IMR-90 (cell line): ENCODE results near the gene SLIT3.

Experiments used
- BHLHE40 ChIP-seq: fragments of 150-350 bp; IDR thresholded peaks from 2 replicates; pipeline ENCODE4 v1.6.1; 2016; ENCODE audit warnings: mild to moderate bottlenecking, low read depth, low read length
- CEBPB ChIP-seq: IDR thresholded peaks from 2 replicates; pipeline ENCODE4 v1.6.1; 2012; ENCODE audit warnings: low read depth, low read length, improper control_type of control experiment
- FOS ChIP-seq: fragments of 150-350 bp; IDR thresholded peaks from 2 replicates; pipeline ENCODE4 v1.6.1; 2016; ENCODE audit warnings: low read depth, low read length
- MAZ ChIP-seq: IDR thresholded peaks from 2 replicates; pipeline ENCODE4 v1.6.1; 2012; ENCODE audit warnings: low read depth, mild to moderate bottlenecking, low read length, improper control_type of control experiment, moderate library complexity, borderline replicate concordance
- MXI1 ChIP-seq: IDR thresholded peaks from 2 replicates; pipeline ENCODE4 v1.6.1; 2012; ENCODE audit warnings: low read depth, mild to moderate bottlenecking, low read length, moderate library complexity, borderline replicate concordance
- POLR2A ChIP-seq: IDR thresholded peaks from 2 replicates; pipeline ENCODE4 v1.6.1; 2012; ENCODE audit warnings: mild to moderate bottlenecking, low read depth, low read length
- RFX5 ChIP-seq: IDR thresholded peaks from 2 replicates; pipeline ENCODE4 v1.8.0; 2012; ENCODE audit warnings: low read depth, mild to moderate bottlenecking, low read length, moderate library complexity
- SMC3 ChIP-seq: fragments of 150-350 bp; IDR thresholded peaks from 2 replicates; pipeline ENCODE4 v1.6.1; 2016; ENCODE audit warnings: low read depth, mild to moderate bottlenecking, antibody characterized with exemption, low read length, moderate library complexity
- TF ChIP-seq, protein P1 (sequence below): conservative IDR thresholded peaks from 2 replicates; pipeline ENCODE4 v1.5.1; 2012; ENCODE audit warnings: mild to moderate bottlenecking, low read depth, low read length, improper control_type of control experiment
- TF ChIP-seq, protein P2 (sequence below): fragments of 150-350 bp; IDR thresholded peaks from 2 replicates; pipeline ENCODE4 v1.6.1; 2017; ENCODE audit warnings: mild to moderate bottlenecking, antibody characterized with exemption, low read length, low read depth

DNA sequence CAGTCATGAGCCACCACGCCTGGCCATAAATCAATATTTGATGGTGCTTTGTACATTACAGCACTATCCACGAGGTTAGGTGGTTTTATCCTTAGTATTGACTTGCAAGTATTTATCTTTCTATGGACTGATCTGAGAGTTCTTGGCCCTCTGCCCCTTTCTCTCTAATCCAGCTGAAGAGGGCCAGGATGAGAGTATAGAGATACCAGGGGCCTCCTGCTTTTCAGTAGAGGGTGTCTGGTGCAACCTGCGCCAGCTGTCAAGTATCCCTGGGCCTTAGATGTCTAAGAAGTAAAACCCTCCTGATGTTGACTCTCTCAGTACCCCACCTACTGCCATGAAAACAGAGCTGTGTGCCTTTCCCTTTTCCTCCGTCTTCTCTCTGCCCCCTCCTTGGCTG is 153.4 kb downstream of the SLIT3 start:
- TF ChIP-seq, protein P1, sequence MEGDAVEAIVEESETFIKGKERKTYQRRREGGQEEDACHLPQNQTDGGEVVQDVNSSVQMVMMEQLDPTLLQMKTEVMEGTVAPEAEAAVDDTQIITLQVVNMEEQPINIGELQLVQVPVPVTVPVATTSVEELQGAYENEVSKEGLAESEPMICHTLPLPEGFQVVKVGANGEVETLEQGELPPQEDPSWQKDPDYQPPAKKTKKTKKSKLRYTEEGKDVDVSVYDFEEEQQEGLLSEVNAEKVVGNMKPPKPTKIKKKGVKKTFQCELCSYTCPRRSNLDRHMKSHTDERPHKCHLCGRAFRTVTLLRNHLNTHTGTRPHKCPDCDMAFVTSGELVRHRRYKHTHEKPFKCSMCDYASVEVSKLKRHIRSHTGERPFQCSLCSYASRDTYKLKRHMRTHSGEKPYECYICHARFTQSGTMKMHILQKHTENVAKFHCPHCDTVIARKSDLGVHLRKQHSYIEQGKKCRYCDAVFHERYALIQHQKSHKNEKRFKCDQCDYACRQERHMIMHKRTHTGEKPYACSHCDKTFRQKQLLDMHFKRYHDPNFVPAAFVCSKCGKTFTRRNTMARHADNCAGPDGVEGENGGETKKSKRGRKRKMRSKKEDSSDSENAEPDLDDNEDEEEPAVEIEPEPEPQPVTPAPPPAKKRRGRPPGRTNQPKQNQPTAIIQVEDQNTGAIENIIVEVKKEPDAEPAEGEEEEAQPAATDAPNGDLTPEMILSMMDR: no peak
- TF ChIP-seq MXI1: no peak
- TF ChIP-seq BHLHE40: no peak
- TF ChIP-seq POLR2A: no peak
- TF ChIP-seq FOS: no peak
- TF ChIP-seq, protein P2, sequence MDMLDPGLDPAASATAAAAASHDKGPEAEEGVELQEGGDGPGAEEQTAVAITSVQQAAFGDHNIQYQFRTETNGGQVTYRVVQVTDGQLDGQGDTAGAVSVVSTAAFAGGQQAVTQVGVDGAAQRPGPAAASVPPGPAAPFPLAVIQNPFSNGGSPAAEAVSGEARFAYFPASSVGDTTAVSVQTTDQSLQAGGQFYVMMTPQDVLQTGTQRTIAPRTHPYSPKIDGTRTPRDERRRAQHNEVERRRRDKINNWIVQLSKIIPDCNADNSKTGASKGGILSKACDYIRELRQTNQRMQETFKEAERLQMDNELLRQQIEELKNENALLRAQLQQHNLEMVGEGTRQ: no peak
- no peak for TF ChIP-seq SMC3
- TF ChIP-seq RFX5: no peak
- TF ChIP-seq CEBPB: no peak
- TF ChIP-seq MAZ: no peak
